Middle frontal gyrus (tissue), 1 donor: Measurements from ENCODE around the gene ZNF860.
A peak's percentile ranks its signal among the peaks of the same experiment; 100 is the strongest.

Source experiments
- DNase-seq: peaks from one replicate; pipeline ENCODE4 v3.0.0-alpha.2; 2015; ENCODE audit warnings: low spot score; ENCODE audit errors: extremely low spot score

ZNF860 gene

DNA sequence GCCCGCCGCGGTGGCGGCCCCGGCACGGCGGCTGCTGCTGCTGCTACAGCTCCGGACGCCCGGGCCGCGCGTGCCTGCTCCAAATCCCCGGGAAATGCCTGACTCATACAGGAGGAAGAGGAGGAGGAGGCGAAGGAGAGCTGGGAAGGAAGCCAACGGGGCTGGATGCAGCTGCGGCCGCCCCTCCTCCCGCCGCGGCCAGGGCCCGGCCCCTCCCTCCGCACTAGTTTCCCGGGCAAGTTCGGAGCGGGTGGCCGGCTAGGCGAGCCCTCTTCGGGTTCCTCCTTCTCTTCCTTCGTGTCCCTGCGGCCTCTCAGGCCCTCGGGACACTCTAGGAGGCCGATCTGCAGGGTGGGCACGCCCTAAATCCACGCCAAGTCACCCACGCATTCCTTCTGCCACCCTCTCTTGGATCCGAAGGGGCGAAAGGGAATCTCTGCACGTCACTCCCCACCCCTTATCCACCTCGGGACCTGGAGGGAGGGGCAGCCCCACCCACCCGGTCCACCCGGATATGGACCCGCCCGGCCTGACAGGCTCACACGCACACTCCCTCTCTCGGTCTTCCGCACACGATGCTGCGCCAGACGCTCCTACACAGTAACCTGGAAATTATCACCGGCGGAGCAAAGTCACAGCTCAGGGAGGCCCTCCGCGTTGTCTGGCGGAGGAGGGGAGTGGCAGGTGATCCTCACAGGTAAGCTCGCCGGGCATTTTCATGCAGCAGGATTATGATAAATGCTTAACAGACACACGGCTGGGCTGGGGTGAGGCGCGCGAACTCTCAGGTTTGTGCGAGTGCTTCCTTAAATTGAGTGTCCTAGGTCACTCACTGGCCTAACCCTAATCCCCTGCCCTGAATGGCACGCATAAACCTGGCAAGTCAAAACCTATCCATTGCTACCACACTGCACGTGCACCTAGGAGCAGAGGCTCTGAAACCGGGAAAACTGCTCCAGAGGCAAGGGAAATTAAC lies at the start of gene ZNF860, which contains the start of gene OSBPL10:
Gene ZNF860 (plus strand): TSS at position 545 of the 976 bp plus-strand sequence. CDS start 7,330 bp downstream, outside the sequence.
Gene OSBPL10 (minus strand): TSS at position 57 of the 976 bp plus-strand sequence. CDS start 83 bp downstream, outside the sequence.
- peak; percentile 48 for DNase-seq

DNA sequence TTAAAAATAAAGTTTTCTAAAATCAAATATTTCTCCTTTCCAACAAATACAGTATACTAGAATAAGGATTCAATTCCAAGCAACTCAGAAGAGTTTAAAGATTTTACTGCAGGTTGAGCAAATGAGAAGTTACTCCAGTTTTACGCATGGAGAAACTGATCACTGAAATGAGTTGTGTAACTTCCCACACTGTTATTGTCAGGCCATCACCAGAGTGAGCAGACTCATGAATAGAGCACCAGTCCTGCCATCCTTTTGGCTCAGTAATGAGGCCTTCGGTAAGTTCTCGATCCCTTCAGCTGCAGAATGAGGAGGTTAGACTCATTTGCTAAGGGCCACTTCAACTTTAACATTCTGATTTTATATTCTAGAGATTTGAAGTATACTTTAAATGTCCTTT lies 48.6 kb upstream of the ZNF860 start:
- DNase-seq, result no peak

DNA sequence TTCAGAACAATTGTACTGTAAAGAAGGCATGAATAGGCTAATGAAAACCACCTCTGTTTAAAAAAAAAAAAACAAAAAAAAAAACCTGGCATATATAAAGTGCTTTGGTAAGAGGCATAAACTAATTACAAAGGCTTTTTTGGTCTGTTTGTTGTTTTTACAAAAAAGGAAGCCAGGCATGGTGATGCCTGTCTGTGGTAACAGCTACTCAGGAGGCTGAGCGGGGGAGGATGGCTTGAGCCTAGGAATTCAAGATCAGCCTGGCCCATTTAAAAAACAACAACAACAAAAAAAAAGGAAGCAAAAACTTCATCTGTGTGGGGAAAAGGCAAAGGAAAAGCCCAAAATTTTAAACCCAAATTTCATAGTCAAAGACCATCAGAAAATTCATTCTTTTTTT lies 47.5 kb upstream of the ZNF860 start:
- DNase-seq, result no peak

DNA sequence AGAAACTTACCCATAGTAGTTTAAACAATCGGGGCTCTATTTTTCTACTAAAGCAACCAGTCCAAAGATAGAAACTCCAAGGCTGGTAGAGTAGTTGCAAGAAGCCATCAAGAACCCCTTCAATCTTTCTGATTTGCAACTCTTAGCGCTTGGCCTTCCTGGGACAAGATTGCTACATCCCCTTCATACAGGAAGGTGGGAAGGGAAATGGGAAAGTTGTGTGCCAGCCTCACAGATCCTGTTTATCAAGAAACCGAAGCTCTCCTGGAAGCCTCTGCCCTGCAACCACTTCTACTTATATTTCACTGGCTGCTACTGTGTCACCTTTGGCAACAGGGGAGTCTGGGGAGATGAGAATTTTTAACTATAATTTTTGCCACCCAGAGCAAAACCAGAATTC lies 46.7 kb upstream of the ZNF860 start:
- DNase-seq, result no peak

DNA sequence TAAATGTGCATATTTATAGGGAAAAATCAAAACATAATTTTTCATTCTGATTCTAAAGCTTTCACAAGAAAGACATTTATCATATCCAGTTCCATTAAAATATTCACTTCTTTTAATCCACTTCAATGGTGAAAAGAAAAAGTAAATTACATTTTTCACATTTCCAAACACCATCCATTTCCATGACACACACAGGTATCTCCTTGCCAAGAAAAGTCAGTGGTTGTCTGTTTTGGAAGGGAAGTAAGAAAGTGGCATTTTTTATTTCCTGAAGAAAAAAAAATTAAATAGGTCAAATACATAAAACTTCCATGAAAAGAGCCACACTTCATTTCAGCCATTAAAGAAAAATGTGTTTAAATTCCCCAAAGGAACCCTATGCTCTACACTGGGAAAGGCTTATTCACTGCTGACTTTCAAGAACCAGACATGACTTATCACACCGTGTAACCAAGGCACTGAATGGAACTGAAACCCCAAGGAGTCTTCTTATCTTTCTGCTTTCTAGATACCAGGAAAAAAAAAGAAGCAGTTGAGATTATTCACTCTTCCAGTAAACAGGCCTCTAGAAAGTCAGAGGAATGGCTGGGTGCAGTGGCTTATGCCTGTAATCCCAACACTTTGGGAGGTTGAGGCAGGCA lies 45.0 kb upstream of the ZNF860 start:
- no peak for DNase-seq

DNA sequence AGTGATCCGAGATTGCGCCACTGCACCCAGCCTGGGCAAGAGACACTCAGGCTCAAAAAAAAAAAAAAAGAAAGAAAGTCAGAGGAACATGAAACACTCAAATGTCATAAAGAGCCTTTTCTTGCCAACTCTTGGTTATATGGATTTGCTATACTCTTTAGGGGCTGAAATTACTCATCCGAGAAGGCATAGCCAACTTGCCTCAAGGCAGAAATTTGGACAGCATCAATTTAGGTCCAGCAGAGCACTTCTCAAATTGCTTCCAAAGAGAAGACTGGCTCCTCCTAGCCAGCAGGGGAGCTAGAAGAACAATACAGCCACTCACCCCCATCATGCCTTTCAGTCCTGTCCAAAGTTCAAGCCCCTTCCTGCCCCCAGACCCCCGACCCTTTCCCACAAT lies 44.3 kb upstream of the ZNF860 start:
- no peak for DNase-seq

DNA sequence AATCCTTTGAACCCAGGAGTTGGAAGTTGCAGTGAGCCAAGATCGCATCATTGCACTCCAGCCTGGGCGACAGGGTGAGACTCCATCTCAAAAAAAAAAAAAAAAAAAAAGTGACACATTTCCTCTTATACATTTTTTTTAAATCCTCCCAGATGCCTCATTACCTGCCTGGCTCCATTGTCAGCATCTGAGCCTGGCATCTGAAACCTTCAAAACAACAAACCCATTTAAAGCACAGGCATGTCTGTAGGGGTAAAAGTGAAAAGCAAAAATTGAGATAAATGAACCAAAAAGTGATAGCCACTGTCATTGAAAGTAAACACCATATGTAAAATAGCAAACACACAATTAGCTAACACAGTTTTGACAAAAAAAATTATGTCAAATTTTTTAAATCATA lies 39.1 kb upstream of the ZNF860 start:
- no peak for DNase-seq

DNA sequence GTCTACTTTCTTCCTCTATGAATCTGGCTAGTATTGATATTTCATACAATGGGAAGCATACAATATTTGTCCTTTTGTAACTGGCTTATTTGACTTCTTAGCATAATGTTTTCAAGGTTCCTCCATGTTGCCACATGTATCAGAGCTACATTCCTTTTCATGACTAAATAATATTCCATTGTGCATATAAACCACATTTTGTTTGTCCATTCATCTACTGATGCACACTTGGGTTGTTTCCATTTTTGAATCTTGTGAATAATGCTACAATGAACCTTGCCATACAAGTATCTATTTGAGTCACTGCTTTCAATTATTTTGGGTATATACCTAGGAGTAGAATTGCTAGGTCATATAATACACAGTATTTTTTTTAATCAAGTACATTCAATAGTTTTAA lies 38.5 kb upstream of the ZNF860 start:
- no peak for DNase-seq

DNA sequence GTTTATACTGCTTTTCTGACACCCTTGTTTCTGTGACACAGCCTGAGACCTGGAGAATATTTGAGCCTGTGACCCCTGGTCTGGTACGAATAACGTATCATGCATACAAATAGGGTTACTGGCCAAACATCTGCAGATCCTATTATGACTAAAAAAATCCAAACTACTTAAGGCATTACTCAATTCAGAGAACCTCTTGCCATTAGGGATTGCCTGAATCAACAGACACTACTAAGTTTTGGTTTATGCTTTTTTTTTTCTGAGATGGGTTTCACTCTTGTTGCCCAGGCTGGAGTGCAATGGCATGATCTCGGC lies 35.9 kb upstream of the ZNF860 start:
- no peak for DNase-seq

DNA sequence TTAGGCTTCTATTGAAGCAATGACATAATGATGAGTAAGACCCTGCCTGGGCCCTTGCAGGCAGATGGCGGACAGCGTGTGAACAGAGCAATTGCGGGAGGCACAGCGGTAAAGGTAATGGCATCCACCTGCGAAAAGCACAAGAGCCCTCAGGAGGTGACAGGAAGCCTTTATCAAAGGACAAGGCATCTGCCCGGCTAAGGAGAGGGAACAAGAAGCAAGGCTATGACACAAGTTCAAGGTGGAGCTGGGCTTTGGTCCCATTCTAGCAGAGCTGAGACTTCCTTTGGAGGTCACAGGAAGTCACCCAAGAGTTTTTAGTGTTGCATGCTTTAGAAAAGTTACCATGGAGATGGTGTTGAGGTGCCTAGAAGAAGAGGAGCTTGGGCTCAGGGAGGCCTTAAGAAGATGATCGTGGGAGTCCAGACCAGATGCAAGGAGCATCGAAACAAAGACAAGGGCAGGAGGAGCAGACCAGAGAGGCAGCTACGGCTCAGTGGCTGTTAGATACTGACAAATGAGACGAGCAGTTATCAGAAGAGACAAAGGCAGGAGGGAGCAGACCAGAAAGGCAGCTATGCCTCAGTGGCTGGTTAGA lies 35.0 kb upstream of the ZNF860 start:
- DNase-seq, result no peak

DNA sequence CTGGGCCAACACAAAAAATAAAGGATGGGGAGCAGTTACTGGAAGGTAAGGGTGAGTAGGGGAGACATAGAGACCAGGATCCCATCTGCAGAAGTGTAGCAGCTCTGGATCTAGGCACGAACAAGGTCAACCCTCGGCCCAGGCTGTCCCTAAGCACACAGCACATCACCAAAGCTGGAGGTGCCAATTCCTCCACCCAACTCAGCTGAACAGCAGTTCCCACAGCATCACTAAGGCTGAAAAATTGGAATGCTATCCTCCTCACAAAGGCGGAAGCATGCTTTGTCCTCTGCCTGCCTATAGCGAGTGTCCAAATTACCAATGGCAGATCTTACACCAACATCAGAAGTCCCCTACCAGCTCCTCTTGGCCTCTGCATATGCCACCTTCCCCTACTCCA lies 34.4 kb upstream of the ZNF860 start:
- no peak for DNase-seq

DNA sequence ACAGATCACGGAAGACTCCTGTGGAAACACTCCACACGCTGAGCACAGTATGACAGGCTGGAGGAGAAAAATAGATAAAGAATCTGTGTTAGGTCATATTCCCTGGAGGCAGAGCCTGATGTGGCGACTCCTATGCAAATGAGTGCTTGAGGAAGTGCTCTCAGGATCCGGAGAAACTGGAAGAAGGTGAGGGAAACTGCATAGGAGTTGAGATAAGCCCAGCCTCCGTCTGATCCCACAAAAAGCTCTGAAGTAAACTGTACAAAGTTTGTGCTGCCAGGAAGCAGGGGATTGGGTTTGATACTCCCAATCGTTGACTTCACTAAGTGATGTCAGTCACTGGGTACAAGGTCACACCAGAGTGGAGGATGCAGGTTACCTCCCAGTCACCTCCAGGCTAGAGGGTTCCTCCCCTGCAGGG lies 33.9 kb upstream of the ZNF860 start:
- no peak for DNase-seq

DNA sequence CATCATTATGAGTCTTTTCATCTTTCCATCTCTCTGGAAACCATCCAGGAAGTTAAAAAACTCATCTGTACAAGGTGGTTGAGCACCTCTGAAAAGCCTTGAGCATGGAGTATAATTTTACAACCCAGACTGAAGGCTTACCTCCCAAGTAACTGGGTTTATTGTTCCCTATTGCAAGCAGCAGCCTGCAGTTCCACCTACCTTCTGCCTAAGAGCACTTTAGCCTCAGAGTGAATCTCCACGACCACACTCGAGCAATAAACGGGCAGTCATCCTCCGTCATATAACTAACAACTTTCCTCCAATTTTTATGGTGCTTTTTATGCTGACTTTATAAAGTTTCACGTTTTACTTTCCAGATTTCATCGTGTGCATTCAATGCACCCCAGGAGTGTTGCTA lies 33.3 kb upstream of the ZNF860 start:
- no peak for DNase-seq

DNA sequence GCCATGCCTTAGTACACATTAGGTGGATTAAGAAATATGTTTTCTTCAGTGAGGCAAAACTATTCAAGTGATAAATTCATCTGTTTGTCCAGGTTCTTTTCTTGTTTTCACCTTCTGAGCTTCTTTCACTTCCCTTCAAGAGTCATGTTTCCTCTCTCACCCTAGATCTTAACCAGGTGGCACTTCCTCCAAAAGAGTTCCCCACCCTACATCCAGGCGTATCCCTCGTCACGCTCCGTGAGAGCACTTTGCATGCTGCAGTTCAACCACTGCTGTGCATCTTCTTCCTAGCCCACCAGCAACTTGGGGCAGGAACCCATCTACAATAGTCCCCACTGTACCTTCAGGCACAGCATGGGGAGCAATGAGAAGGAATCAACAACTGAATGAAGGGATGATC lies 29.3 kb upstream of the ZNF860 start:
- DNase-seq, result no peak

DNA sequence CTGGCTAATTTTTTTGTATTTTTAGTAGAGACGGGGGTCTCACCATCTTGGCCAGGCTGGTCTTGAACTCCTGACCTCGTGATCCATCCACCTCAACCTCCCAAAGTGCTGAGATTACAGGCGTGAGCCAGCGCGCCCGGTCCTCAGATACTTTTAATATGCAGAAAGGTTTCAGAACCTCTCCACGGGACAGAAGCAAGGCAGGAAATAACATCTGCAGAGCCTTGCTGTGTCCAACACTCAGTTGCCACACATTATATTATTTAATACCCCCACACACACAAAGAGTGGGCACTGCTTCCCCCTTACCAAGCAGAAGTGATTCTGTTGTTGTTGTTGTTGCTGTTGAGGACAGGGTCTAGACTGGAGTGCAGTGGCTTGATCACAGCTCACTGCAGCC lies 28.5 kb upstream of the ZNF860 start:
- no peak for DNase-seq

DNA sequence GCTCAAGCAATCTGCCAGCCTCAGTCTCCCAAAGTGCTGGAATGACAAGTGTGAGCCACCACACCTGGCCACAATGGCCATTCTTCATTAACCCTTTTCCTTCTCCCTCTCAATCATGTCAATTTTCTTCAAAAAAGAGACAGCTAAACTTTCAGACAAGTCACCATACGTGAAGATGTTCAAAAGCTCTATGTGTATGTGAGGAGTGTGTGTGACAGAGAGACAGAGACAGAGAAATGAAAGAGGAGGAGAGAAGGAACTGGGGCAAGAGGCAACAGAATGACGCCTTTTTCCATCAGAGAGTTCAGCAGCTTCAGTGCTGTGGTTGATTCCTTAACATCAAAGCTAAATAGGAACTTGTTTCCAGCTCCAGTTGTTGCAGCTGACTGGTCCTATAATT lies 27.9 kb upstream of the ZNF860 start:
- DNase-seq, result no peak

DNA sequence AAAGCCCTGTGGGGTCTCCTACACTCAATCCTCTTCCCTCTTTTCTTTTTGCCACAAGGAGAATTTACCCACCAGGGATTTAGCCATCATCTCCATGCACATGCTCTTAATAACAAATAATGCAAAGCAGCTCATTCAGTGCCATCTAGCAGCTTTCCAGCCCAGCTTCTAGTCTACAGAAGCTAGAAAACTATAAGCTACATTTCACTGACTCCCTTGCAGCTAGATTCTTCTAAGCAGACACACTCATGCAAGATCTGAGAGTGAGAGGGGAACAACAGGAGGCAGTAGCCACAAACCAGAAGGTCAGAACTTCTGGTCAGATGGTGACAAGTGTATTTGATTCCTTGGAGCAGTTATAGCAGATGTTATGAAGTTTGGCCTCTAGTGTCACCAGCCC lies 26.0 kb upstream of the ZNF860 start:
- no peak for DNase-seq

DNA sequence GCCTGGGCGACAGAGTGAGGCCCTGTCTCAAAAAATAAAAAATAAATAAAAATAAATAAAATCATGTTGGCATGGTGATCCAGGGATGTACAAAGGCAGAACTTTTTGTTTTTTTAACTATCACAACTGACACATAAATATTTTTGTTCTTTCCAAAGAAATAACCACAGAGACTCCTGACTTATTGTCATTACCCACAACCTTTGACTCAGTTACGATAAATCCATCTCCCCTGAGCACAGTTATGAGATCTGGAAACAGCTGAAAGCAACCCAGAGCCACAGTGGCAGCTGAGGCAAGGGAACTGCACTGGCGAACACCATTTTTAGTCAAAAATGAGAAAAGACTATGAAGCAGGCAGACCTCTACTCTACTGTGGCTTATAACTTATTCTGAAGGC lies 24.4 kb upstream of the ZNF860 start:
- no peak for DNase-seq

DNA sequence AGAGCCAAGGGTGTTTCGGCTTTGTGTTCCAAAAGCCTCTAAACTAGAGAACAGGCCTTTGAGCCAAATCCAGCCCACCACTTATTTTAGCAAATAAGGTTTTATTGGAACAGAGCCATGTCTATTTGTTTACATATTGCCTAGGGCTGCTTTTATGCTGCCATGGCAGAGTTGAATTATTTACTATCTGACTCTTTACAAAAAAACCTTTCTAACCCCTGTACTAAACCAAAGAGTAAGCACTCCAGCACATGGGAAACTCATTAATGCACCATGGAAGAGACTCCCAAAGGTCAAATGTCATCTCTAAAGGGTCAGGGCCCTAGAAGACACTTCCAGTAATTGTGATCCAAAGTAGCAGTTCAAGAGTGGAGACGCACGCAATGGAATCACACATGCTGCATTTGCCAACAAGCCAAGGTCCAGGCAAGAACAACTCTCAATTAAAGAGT lies 22.8 kb upstream of the ZNF860 start:
- no peak for DNase-seq

DNA sequence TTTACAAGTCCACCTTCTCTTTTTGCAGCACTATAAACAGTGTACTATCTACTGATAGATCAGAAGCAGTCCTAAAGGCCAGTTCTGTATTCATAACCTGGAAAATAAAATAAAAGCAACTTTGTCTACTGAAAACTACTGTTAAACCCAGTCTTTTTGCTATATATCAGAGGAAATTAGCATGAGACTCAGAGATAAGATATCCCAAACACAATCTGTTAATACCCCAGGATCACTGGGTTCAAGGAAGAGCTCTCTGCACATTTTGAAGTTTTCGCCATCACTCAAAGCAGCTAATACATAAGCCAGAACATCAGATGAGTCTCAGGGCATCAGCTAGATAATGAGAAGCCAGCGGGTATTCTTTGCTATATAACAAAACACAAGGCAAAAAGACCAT lies 22.3 kb upstream of the ZNF860 start:
- no peak for DNase-seq

DNA sequence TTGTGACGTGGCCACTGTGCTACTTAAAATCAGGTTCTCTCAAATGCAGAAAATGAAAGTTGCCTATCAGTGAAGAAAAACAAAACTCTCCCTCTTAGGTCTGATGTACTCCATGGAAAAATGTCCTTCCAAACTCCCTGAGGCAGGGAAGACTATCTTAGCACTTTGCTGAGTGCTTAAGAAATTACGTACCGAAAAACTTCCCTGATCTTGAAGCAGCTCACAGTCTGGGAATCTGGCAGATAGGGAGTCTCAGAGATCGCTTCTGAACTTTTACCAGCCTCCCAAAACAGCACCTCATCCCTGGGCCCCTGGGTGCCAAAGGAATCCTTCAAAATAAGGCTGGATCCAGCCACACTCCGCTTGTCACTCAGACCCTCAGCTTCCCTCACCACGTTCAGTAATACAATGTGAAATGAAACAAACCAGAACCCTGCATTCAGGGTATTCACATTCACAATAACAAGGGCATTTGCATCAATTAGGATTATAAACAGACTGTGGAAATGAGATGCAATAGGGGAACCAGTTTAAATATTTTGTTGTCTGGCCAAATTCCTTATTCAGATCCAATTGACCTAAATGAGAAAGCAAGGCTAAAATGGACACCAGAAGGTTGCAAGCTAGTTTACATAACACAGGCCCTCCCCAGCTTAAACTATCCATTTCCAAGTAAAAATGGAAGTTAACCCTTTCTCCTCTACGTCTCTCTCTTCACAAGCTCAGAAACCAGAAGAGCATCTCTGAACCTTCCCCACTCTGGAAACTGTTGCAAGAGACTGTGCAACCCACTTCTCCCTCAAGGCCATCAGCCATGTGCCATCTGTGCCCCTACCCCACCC lies 21.4 kb upstream of the ZNF860 start:
- no peak for DNase-seq
